BLaER1 treated with 17β-estradiol and CSF1 and Interleukin-3, amounts not matched to agents 10 nM and 100 nM (cell line): ENCODE data around the gene BANK1.

ENCODE experiments used
- H3K27ac ChIP-seq, 11 experiments: shearing (Covaris generic); formaldehyde crosslinking; 2 replicates each; pipeline ENCODE4 v1.8.1; 2022
- H3K27me3 ChIP-seq, 11 experiments: shearing (Covaris generic); formaldehyde crosslinking; 2 replicates each; pipeline ENCODE4 v1.8.1; 2022
- H3K36me3 ChIP-seq, 11 experiments: shearing (Covaris generic); formaldehyde crosslinking; 2 replicates each; pipeline ENCODE4 v1.8.1; 2022
- H3K4me1 ChIP-seq, 10 experiments: shearing (Covaris generic); formaldehyde crosslinking; 2 replicates each; pipeline ENCODE4 v1.8.1; 2022
- H3K4me2 ChIP-seq, 11 experiments: shearing (Covaris generic); formaldehyde crosslinking; 2 replicates each; pipeline ENCODE4 v1.8.1; 2022
- H3K4me3 ChIP-seq, 10 experiments: shearing (Covaris generic); formaldehyde crosslinking; 2 replicates each; pipeline ENCODE4 v1.8.1; 2022
- H3K9ac ChIP-seq, 11 experiments: shearing (Covaris generic); formaldehyde crosslinking; 2 replicates each; pipeline ENCODE4 v1.8.1; 2022
- H3K9me3 ChIP-seq, 11 experiments: shearing (Covaris generic); formaldehyde crosslinking; replicated peaks in 1 of 11; 2 replicates each; pipeline ENCODE4 v1.8.1; 2022
- H4K20me1 ChIP-seq, 11 experiments: shearing (Covaris generic); formaldehyde crosslinking; 2 replicates each; pipeline ENCODE4 v1.8.1; 2022
- Cebpa-rat ChIP-seq, 11 experiments: shearing (Covaris generic); IDR thresholded peaks; 2 replicates each; pipeline ENCODE4 v1.8.1; 2022

BANK1 gene

DNA sequence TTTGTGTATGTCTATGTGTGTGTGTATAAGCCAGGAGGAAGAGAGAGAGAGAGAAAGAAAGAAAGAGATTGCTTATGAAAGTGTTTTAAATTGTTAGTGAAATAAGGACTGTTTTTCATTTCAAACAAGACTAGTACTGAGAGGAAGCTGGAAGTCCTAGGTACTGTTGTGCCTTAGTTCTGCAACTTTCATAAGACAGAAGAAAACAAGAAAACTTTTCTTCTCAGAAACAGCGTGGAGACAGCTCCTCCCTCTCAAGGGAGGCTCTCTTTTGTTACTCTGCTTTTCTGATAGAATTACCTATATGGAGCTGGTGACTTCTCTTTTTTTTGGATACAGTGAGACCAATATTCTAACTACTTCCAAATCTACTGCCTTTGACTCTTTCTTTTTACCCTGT lies 62.5 kb downstream of the BANK1 start:
- H3K4me1 ChIP-seq, result peaks cover 0 to 19% (median 2%) of the 10 kb centered on the region in 10 experiments; a peak in 10 of 20 replicates
- no peak overlapping the region for H3K27ac ChIP-seq
- H3K36me3 ChIP-seq, result no peaks in the 10 kb centered on the region
- peaks cover 0 to 3% (median 0%) of the 10 kb centered on the region in 11 experiments; a peak in 2 of 22 replicates for H3K9me3 ChIP-seq
- TF ChIP-seq Cebpa-rat (IDR thresholded peaks at IDR 0.05), result no peak
- no peaks in the 10 kb centered on the region for H3K27me3 ChIP-seq
- H3K4me2 ChIP-seq, result peak overlapping the region in 2 of 11 experiments; percentile 5 to 8; a peak in 1 of 22 replicates
- H3K4me3 ChIP-seq, result no peak overlapping the region
- no peak overlapping the region for H3K9ac ChIP-seq
- no peaks in the 10 kb centered on the region for H4K20me1 ChIP-seq

DNA sequence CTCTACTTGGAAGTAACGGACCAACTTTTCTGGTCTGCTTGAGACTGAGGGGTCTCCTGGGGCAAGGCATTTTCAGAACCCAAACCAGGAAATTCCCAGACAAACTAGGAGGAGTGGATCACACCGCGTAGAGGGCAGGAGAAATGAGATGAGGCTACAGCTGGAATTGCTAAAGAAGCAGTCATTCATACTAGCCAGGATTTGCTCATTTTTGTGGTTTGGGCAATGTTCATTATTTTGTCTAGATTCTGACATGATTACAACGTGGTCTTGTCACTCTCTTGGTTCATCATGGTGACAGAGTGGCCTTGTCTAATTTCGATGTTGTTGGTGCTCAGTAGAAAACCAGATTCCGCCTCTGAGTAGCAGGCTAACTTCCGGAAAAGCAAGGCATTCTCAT lies 63.2 kb downstream of the BANK1 start:
- H3K27ac ChIP-seq, result no peak overlapping the region
- no peak overlapping the region for H3K4me2 ChIP-seq
- H3K9ac ChIP-seq, result no peak overlapping the region

DNA sequence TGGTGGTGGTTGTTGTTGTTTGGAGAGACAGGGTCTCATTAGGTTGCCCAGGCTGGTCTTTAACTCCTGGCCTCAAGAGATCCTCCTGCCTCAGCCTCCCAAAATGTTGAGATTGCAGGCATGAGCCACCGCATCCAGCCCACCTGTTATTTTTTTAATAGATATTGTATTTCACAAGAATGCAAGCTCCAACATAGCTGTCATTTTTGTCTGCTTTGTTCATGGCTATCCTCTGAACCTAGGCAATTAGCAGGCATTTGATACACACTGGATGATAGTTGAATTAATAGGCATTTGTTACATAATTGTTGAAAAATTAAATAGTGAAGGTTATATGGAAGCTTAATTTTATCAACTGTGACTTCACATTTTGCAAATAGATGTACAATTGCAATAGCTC lies 64.7 kb downstream of the BANK1 start:
- peaks cover 0 to 5% (median under 1%) of the 10 kb centered on the region in 11 experiments; a peak in 5 of 22 replicates for H3K9me3 ChIP-seq
- H3K27ac ChIP-seq, result no peak overlapping the region
- no peak overlapping the region for H3K4me2 ChIP-seq
- peaks cover 0 to 22% (median 7%) of the 10 kb centered on the region in 10 experiments; a peak in 10 of 20 replicates for H3K4me1 ChIP-seq
- no peak overlapping the region for H3K4me3 ChIP-seq
- TF ChIP-seq Cebpa-rat (IDR thresholded peaks at IDR 0.05), result no peak
- no peaks in the 10 kb centered on the region for H4K20me1 ChIP-seq
- H3K9ac ChIP-seq, result no peak overlapping the region
- H3K27me3 ChIP-seq, result no peaks in the 10 kb centered on the region
- H3K36me3 ChIP-seq, result no peaks in the 10 kb centered on the region

More for the DNA sequence above, 63.2 kb downstream of the BANK1 start:
- no peaks in the 10 kb centered on the region for H3K36me3 ChIP-seq
- H4K20me1 ChIP-seq, result no peaks in the 10 kb centered on the region
- H3K4me1 ChIP-seq, result peaks cover 0 to 22% (median 7%) of the 10 kb centered on the region in 10 experiments; a peak in 10 of 20 replicates
- no peak overlapping the region for H3K4me3 ChIP-seq
- H3K27me3 ChIP-seq, result no peaks in the 10 kb centered on the region
- peaks cover 0 to under 1% (median 0%) of the 10 kb centered on the region in 11 experiments; a peak in 1 of 22 replicates for H3K9me3 ChIP-seq
- TF ChIP-seq Cebpa-rat (IDR thresholded peaks at IDR 0.05), result no peak

DNA sequence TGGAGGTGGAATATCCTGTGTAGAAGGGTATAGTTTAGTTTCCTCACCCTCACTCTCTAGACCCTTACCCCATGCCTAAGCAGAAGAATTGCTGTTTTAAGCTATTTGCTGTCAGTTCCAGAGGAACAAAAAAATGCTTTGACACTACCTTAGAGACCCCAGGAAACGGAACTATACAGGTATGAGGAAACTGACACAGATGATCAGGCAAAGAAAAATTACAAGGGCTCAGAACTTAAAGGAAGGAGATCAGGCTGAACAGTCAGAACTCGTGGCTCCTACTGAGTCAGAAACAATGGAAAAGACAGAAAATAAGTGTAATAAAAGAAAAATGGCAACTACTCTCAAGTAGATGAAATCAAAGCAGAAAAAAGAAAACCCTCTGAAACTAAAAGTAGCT lies 65.6 kb downstream of the BANK1 start:
- Histone ChIP-seq H3K36me3 (no peaks in the 10 kb centered on the region), H3K4me3 (no peak overlapping the region), H3K27ac (no peak overlapping the region), H3K27me3 (no peaks in the 10 kb centered on the region), H3K4me2 (no peak overlapping the region), H3K9me3 (peaks cover 0 to 11% (median 5%) of the 10 kb centered on the region in 11 experiments; a peak in 7 of 22 replicates), H4K20me1 (no peaks in the 10 kb centered on the region), H3K9ac (no peak overlapping the region), H3K4me1 (peaks cover 0 to 21% (median 7%) of the 10 kb centered on the region in 10 experiments; a peak in 10 of 20 replicates)
- TF ChIP-seq Cebpa-rat (IDR thresholded peaks at IDR 0.05), result no peak

DNA sequence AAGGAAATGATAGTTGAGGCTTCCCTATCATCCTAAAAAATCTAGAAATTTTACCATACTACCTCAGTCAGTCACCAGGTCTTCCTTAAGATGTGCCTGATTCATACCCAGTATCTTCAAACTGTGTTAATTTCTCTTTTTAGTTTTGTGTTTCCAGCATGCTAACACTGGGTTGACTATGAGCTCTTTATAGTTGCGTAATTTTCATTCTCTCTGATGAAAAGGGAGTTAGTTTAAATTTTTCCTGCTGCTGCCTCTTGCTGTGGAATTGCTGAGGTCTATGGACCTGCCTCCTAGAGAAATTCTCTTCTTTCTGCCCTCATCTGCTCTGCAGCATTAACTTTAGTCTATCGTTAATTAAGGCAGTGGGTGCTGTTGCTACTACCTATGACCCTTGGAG lies 66.6 kb downstream of the BANK1 start:
- H3K4me3 ChIP-seq, result no peak overlapping the region
- H3K4me2 ChIP-seq, result no peak overlapping the region
- no peak overlapping the region for H3K9ac ChIP-seq
- H3K27me3 ChIP-seq, result no peaks in the 10 kb centered on the region
- H3K9me3 ChIP-seq, result peaks cover 0 to 11% (median 5%) of the 10 kb centered on the region in 11 experiments; a peak in 7 of 22 replicates
- TF ChIP-seq Cebpa-rat (IDR thresholded peaks at IDR 0.05), result peak in 6 of 11 experiments; percentile 16 to 58 (median 38); a peak in 5 of 22 replicates
- H3K27ac ChIP-seq, result no peak overlapping the region
- no peaks in the 10 kb centered on the region for H4K20me1 ChIP-seq
- H3K36me3 ChIP-seq, result no peaks in the 10 kb centered on the region
- H3K4me1 ChIP-seq, result peaks cover 0 to 14% (median 9%) of the 10 kb centered on the region in 10 experiments; a peak in 12 of 20 replicates

DNA sequence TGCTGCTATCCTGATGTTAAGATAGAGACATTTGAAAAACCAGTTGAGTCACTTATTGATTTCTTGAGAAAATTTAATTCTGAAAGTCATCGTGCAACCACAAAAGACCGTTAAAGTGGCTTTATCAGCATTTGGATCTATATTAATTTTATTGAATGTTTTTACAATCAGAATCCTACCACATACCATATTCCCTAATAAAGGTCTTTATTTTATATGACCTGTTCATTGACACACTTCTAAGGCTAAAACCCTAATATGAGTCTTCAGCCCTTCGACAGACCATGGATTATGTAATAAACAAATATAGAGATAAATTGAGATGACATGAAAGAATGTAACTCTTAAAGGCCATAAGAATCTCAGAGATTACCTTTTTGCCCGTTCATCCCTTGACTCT lies 68.1 kb downstream of the BANK1 start:
- 0 out of 22 replicates have a peak overlapping the region, but pooled peaks of 2 of the 11 experiments have one; percentile 4 to 23 for H3K4me2 ChIP-seq
- no peak overlapping the region for H3K27ac ChIP-seq
- H3K4me3 ChIP-seq, result no peak overlapping the region
- peaks cover 0 to 28% (median 15%) of the 10 kb centered on the region in 10 experiments; a peak in 16 of 20 replicates for H3K4me1 ChIP-seq
- no peaks in the 10 kb centered on the region for H3K36me3 ChIP-seq
- no peak for TF ChIP-seq Cebpa-rat (IDR thresholded peaks at IDR 0.05)
- H3K9me3 ChIP-seq, result peaks cover 0 to 11% (median 5%) of the 10 kb centered on the region in 11 experiments; a peak in 7 of 22 replicates
- H3K9ac ChIP-seq, result no peak overlapping the region
- no peaks in the 10 kb centered on the region for H4K20me1 ChIP-seq
- H3K27me3 ChIP-seq, result no peaks in the 10 kb centered on the region

DNA sequence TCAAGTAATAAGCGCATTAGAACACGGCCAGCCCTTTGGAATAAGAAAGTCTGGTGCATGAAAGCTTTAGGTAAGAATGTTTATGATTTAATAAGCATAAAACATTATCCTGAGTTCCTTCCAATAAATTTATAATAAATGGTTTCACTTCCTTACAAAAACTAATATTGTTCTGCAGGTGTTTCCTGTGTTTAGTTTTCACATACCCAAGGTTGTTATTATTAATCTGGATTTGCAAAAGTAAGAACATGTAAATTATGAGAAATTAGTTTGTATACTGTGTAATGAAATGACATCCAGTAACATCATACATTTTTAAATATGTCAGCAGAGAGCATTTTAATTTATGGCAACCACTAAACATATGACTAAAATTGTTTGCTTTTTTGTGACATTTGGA lies 72.1 kb downstream of the BANK1 start:
- Histone ChIP-seq H3K4me3 (peak overlapping the region in 2 of 10 experiments; percentile 13 to 22; a peak in 2 of 20 replicates), H3K4me1 (peaks cover 0 to 29% (median 15%) of the 10 kb centered on the region in 10 experiments; a peak in 16 of 20 replicates), H3K27ac (peak overlapping the region in 1 of 11 experiments; percentile 16; a peak in 1 of 22 replicates), H4K20me1 (no peaks in the 10 kb centered on the region), H3K27me3 (no peaks in the 10 kb centered on the region), H3K9ac (no peak overlapping the region), H3K9me3 (peaks cover 12 to 27% (median 23%) of the 10 kb centered on the region in 11 experiments; a peak in 20 of 22 replicates), H3K4me2 (peak overlapping the region in 10 of 11 experiments; percentile 3 to 74 (median 46); a peak in 18 of 22 replicates), H3K36me3 (peaks cover 0 to 7% (median 0%) of the 10 kb centered on the region in 11 experiments; a peak in 2 of 22 replicates)
- TF ChIP-seq Cebpa-rat (IDR thresholded peaks at IDR 0.05), result no peak

DNA sequence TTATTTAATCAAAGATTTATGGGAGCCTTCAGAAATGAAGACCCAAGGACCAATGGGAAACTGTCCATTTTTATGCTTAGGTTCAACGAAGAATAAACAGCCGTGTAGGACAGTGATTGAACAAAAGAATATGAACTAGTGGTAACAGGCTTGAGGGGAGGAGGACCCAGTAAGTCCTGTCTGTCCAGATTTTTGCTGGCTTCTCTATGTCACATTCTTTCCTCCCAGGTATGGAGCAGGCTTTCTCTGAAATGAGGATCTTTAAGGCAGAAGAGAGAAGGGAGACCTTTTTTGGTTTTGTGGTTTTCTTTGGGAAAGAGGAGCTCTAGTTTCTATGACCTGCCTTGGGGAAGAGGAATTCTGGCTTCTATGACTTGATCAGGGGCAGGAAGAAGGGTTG lies 74.1 kb downstream of the BANK1 start:
- H4K20me1 ChIP-seq, result no peaks in the 10 kb centered on the region
- no peak overlapping the region for H3K27ac ChIP-seq
- TF ChIP-seq Cebpa-rat (IDR thresholded peaks at IDR 0.05), result no peak
- H3K4me2 ChIP-seq, result no peak overlapping the region
- H3K4me1 ChIP-seq, result peaks cover 0 to 22% (median 12%) of the 10 kb centered on the region in 10 experiments; a peak in 15 of 20 replicates
- peaks cover 12 to 27% (median 19%) of the 10 kb centered on the region in 11 experiments; a peak in 20 of 22 replicates for H3K9me3 ChIP-seq
- no peak overlapping the region for H3K4me3 ChIP-seq
- no peak overlapping the region for H3K9ac ChIP-seq
- no peaks in the 10 kb centered on the region for H3K27me3 ChIP-seq
- H3K36me3 ChIP-seq, result peaks cover 0 to 7% (median 0%) of the 10 kb centered on the region in 11 experiments; a peak in 2 of 22 replicates

DNA sequence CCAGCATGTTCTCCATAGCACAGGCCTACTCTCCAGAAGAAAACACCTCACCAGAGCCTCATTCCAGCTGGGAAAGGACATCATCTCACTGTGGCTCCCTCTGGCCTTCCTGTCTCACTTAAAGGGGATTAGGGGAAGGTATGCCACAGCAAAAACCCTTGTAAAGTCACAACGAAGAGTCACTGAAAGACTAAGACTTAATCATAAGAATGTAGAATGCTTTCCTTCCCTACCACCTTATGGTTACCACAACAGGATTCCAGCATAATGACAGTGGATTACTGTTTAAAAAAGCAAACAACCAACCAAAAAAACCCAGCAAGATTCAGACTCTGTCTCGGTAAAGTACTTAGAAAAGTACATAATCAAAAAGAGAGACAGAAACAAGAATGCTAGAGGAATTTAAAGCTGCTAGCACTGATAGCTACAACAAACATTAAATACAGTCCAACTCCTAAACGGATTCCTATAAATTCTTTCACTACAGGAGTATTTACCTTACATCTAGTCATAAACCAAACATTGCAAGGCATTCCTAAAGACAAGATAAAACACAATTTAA lies 75.1 kb downstream of the BANK1 start:
- Histone ChIP-seq H3K4me3 (no peak overlapping the region), H3K36me3 (peaks cover 0 to 7% (median 0%) of the 10 kb centered on the region in 11 experiments; a peak in 2 of 22 replicates), H3K4me1 (peaks cover 0 to 25% (median 15%) of the 10 kb centered on the region in 10 experiments; a peak in 15 of 20 replicates), H3K9ac (no peak overlapping the region), H3K4me2 (no peak overlapping the region), H3K27me3 (no peaks in the 10 kb centered on the region), H3K9me3 (peaks cover 12 to 21% (median 18%) of the 10 kb centered on the region in 11 experiments; a peak in 20 of 22 replicates), H3K27ac (no peak overlapping the region), H4K20me1 (no peaks in the 10 kb centered on the region)
- no peak for TF ChIP-seq Cebpa-rat (IDR thresholded peaks at IDR 0.05)
